PFSK-1 (cell line): ENCODE data around the gene TMBIM4.

ENCODE experiments used
- POLR2AphosphoS5 ChIP-seq: IDR thresholded peaks from 2 replicates; pipeline ENCODE4 v1.6.1; 2012; ENCODE audit warnings: low read depth, mild to moderate bottlenecking, control low read depth, low read length, moderate library complexity
- REST ChIP-seq, 2 experiments: IDR thresholded peaks; 2 replicates each; pipeline versions ENCODE4 v1.6.1 to v1.8.0; 2011 to 2012; ENCODE audit warnings: low read depth in 2 of 2, low read length in 2 of 2, control low read depth in 1 of 2, inconsistent platforms in 1 of 2, mild to moderate bottlenecking in 1 of 2, moderate library complexity in 1 of 2; ENCODE audit not compliant: insufficient read depth in 1 of 2
- TAF1 ChIP-seq: IDR thresholded peaks from 2 replicates; pipeline ENCODE4 v1.6.1; 2012; ENCODE audit warnings: low read length, control low read depth, borderline replicate concordance; ENCODE audit not compliant: insufficient read depth

GRCh38 chr12:66129934-66130266, 39.9 kb downstream of the TMBIM4 start:
- no peak for TF ChIP-seq TAF1
- TF ChIP-seq REST (IDR thresholded peaks at IDR 0.05; ENCODE audit: insufficient read depth in 1 of 2, low read depth in 2 of 2, low read length in 2 of 2) = no peak
- no peak for TF ChIP-seq POLR2AphosphoS5
